GM21529 (cell line): Measurements from ENCODE around the gene CLIC5.

Experiments
- ATAC-seq: cut with Tn5 transposase; IDR thresholded peaks from one replicate; pipeline ENCODE4 v1.9.1; 2021; ENCODE audit not compliant: unreplicated experiment

The CLIC5 gene

GRCh38 chr6:45966340-45966739 is 49.3 kb downstream of the CLIC5 start:
- no peak for ATAC-seq

GRCh38 chr6:45965792-45966191 is 49.9 kb downstream of the CLIC5 start:
- ATAC-seq: no peak

- ATAC-seq: no peak
Observed at GRCh38 chr6:45965007-45965406, 50.7 kb downstream of the CLIC5 start.

GRCh38 chr6:45964300-45964699 is 51.4 kb downstream of the CLIC5 start:
- ATAC-seq: no peak

- no peak for ATAC-seq
Observed at GRCh38 chr6:45963896-45964295, 51.8 kb downstream of the CLIC5 start.

- no peak for ATAC-seq
Observed at GRCh38 chr6:45961125-45961524, 54.5 kb downstream of the CLIC5 start.

- ATAC-seq: no peak
Observed at GRCh38 chr6:45959534-45960145, 56.0 kb downstream of the CLIC5 start.

- no peak for ATAC-seq
Observed at GRCh38 chr6:45956663-45957062, 59.0 kb downstream of the CLIC5 start.

- ATAC-seq: no peak
Observed at GRCh38 chr6:45956176-45956575, 59.5 kb downstream of the CLIC5 start.

- ATAC-seq: no peak
Observed at GRCh38 chr6:45955597-45955996, 60.1 kb downstream of the CLIC5 start.

- no peak for ATAC-seq
Observed at GRCh38 chr6:45952546-45952945, 63.1 kb downstream of the CLIC5 start.

GRCh38 chr6:45952168-45952529 is 63.5 kb downstream of the CLIC5 start:
- no peak for ATAC-seq

- no peak for ATAC-seq
Observed at GRCh38 chr6:45951321-45952167, 64.1 kb downstream of the CLIC5 start.

- ATAC-seq: no peak
Observed at GRCh38 chr6:45949256-45949655, 66.4 kb downstream of the CLIC5 start.

- ATAC-seq: no peak
Observed at GRCh38 chr6:45947807-45948206, 67.9 kb downstream of the CLIC5 start.

GRCh38 chr6:45946887-45947286 is 68.8 kb downstream of the CLIC5 start:
- ATAC-seq: no peak

GRCh38 chr6:45946352-45946751 is 69.3 kb downstream of the CLIC5 start:
- ATAC-seq: no peak

- ATAC-seq: no peak
Observed at GRCh38 chr6:45942953-45943352, 72.7 kb downstream of the CLIC5 start.

- ATAC-seq: no peak
Observed at GRCh38 chr6:45933855-45934254, 81.8 kb downstream of the CLIC5 start.

GRCh38 chr6:45931232-45931631 is 84.4 kb downstream of the CLIC5 start:
- no peak for ATAC-seq

- ATAC-seq: no peak
Observed at GRCh38 chr6:45930420-45931040, 85.1 kb downstream of the CLIC5 start.
